Stimulated activated CD8-positive, alpha-beta memory T cell treated with anti-CD3 and anti-CD28 coated beads, Interleukin-7, amount 100 ng/mL, for 48 hours (primary cell): ENCODE measurements around the gene SLC41A3.
"Not testable (repeated sequence)": the region's sequence is repeated elsewhere in the genome, so short reads cannot be mapped to it uniquely, and the experiment has no call there.

Experiments used
- DNase-seq, 2 donors: peaks; one replicate each; pipeline ENCODE4 v3.0.0-alpha.2; 2020; ENCODE audit warnings: low read depth in 1 of 2; ENCODE audit errors: extremely low read depth in 1 of 2

Gene SLC41A3

DNA sequence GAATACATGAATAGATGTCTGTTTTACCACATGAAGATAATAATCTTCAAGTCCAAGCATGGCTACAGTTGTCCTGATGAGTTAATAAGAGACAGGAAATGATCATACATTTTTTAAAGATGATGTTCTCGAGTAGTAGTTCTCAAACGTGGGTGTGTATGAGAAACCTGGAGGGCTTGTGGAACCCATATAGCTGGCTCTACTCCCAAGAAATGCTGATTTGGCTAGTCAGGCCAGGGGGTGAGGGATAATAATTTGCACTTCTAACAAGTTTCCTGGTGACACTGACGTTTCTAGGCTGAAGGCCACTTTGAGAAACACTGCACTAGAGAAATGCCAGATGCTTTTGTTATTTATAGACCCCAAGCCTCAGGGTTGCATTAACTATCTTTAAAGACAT lies 78.0 kb downstream of the SLC41A3 start:
- no peak for DNase-seq

DNA sequence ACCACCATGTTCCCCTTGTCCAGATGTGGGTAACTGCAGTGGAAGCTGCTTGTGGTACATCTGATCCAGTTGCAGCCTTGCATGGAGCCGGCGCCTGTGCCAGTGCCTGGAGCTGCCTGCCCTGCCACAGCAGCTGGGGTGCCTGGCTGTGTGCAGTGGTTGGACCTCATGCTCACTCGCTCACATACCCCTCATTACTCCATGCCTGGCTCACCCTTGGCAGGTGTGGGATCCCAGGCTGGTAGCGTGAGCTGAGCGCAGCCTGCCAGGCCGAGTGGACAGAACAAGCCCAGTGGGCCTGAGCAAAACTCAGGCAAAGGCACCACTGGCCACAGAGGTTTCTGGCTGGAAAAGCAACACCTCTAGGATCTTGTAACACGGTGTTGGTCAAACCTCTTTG lies 79.2 kb downstream of the SLC41A3 start:
- DNase-seq, result no peak

DNA sequence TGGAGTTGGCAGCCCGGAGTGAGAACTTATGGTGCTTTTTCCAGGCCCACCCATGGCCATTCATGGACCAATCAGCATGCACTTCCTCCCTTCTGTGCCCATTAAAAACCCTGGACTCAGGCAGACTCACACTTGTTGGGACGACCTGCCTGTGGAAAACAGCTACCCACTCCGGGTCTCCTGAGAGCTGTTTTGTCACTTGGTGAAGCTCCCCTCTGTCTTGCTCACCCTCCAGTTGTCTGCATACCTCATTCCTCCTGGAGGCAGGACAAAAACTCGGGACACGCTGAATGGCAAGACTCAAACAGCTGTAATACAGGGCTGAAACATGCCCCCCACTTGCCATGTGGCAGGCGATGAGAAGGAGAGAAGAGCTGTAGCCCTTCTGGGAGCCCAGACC lies 79.7 kb downstream of the SLC41A3 start:
- DNase-seq, result no peak

DNA sequence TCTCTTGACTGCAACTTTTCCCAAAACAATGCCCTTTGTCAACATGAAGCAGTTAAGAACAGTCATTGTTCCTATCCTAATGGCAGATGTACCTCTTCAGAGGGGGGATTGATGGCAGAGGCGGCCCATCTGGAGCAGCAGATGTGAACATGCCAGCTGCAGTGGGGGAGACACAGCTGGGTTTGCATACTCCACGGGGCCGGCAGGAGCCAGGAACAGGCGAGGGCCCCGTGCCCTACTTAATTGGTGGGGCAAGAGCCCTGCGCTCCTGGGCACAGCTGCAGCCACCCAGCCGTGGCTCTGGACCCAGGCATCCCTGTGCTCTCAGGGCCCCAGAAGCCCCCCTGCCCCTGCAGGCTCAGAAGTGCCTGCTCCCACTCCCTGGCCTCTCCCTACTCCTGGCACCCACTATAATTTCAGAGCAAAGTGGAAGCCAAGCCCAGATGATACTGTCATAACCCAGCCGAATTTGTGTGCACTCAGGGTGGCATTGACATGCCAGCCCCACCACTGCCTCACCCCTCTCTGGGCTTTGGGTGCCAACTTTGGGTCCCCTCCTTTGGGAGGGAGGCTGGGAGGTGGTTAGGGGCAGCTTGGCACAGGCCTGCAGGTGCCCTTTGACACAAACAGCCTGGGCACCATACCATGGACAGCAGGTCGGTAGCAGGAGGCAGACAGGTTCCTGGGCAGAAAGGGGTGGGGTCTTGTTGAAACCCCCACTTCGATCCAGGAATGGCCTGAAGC lies 80.3 kb downstream of the SLC41A3 start:
- no peak for DNase-seq

DNA sequence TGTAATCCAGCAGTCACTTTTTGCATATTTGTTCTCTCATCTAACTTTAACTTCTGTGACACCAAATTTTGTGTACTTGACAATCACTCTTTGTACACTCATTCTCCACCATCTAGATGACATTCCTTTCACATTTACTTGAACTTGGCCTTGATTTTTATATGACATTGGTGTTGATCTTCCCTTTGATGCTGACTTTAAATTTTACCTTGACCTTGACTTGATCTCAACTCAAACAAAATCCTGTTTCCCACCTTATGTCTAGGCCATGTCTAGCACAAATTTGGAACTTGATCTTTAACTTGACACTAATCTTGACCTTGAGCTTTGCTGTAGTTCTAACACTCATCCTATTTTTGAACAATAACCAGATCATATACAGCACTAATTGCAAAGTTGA lies 81.7 kb downstream of the SLC41A3 start:
- DNase-seq, result no peak

DNA sequence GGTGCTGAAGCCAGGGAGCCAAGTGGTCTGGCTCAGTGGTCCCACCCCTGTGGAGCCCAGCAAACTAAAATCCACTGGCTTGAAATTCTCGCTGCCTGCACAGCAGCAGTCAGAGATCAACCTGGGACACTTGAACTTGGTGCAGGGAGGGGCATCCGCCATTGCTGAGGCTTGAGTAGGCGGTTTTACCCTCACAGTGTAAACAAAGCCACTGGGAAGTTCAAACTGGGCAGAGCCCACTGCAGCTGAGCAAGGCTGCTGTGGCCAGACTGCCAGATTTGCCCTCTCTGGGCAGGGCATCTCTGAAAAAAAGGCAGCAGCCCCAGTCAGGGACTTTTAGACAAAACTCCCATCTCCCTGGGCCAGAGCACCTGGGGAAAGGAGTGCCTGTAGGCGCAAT lies 87.2 kb downstream of the SLC41A3 start:
- not testable (repeated sequence) for DNase-seq

DNA sequence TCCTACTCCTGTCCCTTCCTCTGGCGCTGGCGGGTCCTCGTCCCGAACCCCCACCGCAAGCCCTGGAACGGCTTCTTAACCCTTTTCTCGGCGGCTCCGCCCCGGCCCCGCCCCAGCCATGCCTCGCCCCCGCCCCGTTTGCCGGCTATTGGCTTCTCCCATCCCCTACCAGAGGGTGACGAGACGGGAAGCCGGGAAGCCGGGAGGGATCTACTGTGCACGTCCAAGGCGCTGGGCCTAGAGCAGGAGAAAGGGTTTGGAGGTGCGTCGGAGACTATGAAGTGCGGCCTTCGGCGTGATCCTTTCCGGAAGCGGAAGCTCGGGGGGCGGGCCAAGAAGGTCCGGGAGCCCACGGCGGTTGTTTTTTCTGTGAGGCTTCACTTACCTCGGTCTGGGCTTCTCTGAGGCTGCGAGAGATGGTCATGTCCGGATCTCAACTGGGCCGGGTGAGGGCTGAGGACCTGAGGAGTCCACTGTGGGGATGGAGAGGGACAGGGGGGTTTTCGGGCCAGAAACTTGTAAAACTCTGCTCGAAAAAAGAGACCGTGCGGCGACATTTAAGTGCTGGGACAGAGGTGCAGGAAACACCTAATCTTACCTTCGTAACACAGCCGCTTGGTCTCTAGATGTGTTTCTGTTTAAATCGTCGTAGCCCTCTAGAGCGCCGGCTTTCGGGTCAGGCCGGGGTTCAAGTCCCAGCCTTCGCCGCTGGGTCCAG lies 93.5 kb downstream of the SLC41A3 start:
- peak; percentile 27 to 62 for DNase-seq

DNA sequence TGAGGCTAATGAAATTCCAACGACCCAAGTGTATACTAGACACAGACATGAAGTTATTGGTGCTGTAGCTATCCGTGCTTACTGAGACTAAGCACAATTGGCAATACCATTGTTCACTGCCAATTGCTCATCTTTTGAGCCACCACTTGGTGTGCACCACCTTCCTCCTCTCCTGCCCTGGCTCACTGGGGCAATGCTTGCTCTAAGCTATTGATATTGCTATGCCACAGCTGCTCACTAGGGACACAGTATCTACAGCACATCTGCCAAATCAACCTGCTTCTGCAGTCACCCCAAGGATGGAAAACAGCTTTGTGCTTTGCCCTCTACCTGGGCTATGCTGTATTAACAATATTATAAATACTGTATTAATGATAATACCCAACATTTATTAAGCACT lies 99.0 kb downstream of the SLC41A3 start:
- DNase-seq, result not testable (repeated sequence)

DNA sequence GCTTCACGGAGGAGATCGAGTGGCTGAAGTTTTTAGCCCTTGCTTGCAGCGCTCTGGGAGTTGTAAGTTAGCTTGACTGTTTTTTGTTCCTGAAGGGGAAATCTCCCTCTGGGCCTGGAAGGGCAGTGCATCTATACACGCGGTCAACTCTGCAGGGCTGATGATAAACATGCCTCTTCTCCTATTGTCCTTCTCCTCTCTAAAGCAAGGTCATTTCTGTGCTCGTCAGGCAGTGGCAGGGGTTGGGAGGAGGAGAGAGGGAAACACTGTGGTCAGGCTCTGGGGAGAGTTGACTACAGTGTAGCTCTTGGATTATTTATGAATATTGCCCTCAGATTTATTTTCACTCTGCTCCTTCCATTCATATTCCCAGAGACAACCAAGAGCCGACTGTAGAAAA lies 106.8 kb downstream of the SLC41A3 start:
- not testable (repeated sequence) for DNase-seq

DNA sequence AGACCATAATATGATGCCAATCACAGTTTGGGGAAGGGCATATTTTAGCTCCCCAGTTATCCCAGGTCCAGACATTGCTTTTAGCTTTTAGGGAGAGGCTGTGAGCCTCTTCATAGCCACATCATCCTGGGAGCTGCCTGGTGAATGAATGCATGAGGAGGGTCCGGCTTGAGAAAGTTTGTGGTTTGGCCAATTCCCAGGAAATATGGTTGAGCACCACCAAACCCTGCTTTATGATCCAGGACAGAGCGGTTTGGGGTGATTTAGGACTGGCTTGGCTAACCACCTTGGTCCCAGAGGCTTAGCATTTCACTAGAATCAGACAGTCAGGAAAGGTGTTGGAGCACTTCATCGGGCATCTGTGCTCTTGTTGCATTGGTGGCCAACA lies 107.9 kb downstream of the SLC41A3 start:
- not testable (repeated sequence) for DNase-seq

DNA sequence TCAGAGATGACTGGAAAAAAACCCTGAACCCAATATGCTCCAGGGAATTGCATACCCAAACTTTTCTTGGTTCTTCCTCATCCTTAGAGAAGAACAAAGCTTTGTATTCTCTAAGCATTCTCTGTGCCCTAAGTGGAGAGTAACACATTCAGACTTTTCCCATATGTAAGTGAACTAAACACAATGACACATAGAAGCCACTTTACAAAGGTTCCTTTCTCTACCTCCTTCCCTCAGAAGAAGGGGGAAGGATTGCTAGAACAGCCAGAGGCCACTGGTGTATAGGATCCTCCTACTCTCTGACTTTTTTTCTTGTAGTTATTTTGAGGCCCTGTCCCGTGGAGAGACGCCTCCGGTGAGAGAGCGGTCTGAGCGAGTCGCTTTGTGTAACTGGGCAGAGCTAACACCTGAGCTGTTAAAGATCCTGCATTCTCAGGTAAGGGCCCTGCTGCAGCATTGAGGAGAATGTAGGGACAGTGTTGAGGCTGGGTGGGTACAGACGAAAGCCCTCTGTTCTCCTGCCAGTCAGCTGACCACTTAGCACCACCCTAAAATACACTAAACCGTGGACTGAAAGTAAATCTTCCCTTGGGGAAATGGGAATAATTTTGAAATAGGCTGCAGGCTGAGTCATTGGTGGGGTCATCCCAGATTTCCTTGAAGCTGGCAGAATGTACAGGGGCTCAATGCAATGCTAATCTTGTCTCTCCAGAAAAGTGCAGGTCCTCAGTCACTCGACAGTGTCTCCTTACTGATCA lies 108.5 kb downstream of the SLC41A3 start:
- DNase-seq, result not testable (repeated sequence)

DNA sequence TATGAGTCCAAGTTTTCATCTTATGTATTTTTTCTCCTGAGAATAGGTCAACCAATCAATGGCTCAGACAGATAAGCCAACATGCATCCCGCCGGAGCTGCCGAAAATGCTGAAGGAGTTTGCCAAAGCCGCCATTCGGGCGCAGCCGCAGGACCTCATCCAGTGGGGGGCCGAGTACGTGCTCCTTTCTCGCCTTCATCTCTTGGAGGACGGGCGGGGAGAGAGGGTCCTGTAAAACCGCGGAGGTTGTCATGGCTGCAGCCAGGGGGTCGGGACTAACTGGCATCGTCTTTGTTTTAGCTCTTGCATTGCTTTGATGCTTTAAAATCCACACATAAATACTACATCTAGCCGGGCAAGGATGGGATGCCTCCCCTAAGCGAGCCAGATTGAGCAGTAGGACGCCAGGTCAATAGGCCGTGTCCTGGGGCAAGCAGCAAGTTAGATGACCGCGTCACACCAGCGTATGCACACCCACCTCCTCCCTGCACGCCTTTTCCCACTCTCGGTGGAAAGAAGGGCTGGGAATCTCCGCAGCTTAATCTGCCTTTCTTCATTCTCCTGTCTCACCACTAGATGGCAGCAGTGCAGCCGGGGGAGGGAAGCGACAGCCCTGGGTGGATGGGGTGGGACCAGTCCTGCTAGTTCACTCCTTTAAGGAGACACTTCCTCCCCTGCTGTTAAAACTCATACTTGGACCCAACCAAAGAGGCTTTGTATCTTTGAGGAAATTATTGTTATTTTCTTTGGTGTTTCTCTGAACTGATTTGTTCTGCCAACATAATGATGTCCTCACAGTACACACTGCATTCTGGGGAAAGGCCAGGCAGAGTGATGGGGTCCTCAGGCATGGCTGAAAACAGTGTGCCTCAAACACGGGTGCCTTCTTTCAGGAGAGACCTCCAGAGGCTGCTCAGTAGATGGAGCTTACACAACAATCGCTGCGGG lies 111.7 kb downstream of the SLC41A3 start:
- DNase-seq, result not testable (repeated sequence)

DNA sequence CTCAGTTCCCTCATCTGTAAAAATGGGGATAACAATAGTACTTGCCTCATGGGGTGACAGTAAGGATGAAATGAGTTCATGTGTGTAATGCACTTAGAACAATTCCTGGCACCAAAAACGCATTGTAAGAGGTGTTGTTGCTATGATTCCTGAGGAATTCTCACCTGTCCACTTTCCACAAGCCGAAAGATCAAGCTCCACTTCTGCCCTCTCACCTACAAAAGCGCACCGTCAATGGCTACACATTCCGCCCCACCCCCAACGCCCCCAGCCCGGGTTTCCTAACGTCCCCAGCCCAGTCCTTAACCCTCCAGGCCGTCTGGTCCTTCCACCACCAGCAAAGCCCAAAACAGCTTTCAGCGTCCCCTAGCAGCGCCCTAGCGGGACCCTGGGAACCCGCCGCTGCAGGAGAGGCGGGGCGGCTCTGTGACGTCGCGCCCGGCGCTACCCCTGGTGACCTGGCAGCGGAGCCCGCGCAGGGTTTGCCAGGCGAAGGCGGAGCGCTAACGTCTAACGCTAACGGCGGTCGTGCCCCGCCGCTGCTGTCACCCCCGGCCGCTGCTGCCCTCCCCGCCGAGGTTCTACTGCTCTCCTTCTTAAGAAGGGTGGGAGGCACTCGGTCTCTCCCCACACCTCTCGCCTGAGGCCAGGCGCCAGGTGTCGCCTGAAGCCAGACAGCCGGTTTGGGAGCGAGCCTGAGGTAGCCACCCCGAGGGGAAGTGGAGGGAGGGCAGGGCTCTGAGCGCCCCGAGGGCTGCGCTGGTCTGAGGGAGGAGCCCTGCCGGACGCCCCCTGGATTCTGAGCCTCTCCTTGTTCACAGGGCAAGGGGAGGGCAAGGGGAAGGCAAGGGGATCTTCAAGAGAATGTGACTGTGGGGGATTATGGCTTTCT lies 115.0 kb downstream of the SLC41A3 start, which contains the start of gene ROPN1B:
TSS of gene ROPN1B (plus strand) at position 478 of the 892 bp plus-strand sequence. CDS start 2,877 bp downstream, outside the sequence.
- DNase-seq, result not testable (repeated sequence)

DNA sequence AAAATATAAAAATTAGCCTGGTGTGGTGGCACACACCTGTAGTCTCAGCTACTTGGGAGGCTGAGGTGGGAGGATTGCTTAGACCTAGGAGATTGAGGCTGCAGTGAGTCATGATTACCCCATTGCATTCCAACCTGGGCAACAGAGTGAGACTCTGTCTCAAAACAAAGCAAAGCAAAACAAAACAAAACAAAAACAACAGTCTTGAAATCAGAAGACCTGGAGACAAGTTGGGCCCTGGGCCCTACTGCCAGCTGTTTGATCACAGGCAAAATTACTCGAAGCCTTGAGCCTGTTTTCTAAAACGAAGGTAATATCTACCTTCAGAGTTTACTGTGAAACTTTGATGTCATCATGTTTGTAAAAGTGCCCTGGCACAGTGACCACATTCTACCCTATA lies 115.8 kb downstream of the SLC41A3 start:
- not testable (repeated sequence) for DNase-seq

DNA sequence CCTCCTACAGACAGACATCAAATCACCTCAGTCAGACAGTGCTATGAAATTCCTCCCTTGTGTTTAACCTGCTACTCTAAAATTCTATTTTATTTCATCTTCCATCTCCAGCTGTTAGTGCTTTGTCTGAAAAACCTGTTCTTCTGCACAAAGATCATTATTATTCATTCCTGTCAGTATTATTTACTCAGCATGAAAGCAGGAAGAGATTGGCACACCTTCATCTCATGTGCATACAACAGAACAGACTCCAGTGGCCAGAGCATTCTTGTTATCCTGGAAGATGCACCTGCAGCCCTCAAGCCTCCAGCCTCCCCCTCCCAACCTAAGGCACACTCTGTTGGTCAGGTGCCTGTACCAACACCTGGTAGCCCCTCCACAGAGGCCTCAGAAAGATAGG lies 116.8 kb downstream of the SLC41A3 start:
- DNase-seq, result no peak

DNA sequence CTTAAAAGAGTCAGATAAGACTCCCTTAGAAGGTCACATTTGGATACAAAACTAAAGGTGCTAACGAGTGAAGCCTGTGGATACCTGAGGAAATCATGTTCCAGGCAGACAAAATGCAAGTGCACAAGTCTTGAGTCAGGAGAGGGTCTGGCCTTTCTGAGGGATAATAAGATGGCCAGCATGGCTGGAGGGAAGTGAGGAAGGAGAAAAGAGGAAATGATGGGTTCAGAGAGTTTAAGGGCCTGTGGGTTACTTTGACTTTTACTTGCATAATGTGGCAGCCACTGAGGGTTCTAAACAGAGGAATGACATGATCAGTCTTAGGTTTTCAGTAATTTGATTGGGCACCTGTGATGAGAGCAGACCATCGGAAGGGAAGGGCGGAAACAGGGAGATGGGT lies 118.4 kb downstream of the SLC41A3 start:
- no peak for DNase-seq

DNA sequence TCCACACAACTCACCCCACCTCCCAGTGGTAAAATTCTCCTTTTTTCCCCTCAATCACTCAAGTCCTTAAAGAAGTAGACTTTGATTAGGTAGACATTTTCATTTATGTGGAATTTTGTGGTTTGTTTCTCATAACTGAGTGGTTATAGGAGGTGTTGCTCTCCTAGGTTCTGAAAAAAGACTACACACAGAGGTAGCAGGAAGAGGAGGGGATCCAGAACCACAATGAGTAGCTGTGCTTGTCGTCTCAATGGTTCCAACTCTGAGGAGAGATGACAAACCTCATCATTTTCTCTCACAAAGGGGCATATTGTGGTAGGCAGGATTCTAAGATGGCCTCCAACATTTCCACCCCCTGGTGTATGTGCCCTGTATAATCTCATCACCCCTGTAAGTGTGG lies 120.1 kb downstream of the SLC41A3 start:
- DNase-seq, result not testable (repeated sequence)

DNA sequence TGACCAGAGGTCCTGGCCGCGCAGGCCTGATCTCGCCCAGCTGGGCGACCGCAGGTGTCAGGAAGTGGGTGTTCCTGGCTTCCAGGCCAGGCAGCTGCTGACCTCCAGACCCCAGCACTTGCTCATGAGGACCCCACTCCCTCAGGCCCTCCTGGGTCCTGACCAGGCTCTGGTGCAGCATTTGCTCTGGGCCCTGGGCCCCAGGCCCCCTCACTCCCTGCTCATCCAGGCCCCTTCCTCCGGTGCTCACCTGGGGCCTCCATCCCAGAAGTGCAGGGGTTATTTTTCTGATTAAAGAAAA lies 122.7 kb downstream of the SLC41A3 start:
- DNase-seq, result no peak

DNA sequence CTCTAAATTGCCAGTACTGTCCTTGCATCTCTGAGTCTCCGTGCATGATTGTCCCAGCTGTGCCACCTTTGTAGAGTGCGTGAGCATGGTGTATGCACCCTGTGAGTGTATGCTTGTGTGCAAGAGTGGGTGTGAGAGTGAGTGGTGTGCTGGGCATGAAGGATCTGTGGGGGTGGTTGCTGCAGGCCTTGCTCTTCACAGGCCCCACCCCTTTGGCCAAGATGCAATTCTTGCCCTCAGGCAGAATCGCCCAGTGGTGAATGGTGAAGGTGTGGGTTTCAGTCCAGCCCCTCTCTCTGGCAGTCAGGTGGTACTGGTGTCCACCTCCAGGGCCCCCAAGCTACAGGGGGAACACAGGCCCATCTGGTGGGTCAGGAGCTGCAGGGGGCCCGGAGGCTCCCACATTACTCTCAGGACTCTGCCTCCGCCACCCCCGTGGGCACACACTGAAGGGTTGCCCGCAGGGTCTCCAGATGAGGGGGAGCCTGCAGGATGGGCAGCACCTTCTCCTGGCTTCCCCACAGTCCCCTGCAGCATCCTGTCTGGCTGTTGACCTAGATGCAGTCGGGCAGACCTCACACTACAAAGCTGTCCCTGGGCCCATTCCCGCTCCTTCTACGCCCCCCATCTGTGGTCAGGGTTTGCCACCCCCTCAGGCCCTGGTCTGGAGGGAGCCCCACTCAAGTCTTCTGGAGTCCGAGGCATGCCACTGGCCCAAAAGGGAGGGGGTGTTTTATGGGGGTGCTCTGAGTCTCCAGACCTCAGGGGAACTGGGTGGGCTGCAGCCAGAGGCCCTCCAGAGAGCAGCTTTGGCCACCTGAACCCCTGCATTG lies 123.3 kb downstream of the SLC41A3 start:
- no peak for DNase-seq
